HepG2 (cell line): ENCODE results near the gene LIN28A. TPM values are rescaled to one million over a fixed set of nuclear protein-coding genes. Genes with fewer than 3 reads are reported as not detected.
A peak's percentile ranks its signal among the peaks of the same experiment; 100 is the strongest.

Experiments used
- AFF4 ChIP-seq: sonication (generic); formaldehyde crosslinking; IDR thresholded peaks from 2 replicates; pipeline ENCODE4 v1.4.0; 2020; ENCODE audit warnings: missing genetic modification reagents
- BHLHE40 ChIP-seq: IDR thresholded peaks from 2 replicates; pipeline ENCODE4 v1.6.1; 2011; ENCODE audit warnings: low read length, improper control_type of control experiment
- IKZF5 ChIP-seq: IDR thresholded peaks from 2 replicates; pipeline ENCODE4 v1.6.1; 2018; ENCODE audit warnings: missing genetic modification reagents, mild to moderate bottlenecking, missing compliant biosample characterization
- KMT2A ChIP-seq: sonication (generic); formaldehyde crosslinking; IDR thresholded peaks from 2 replicates; pipeline ENCODE4 v1.4.0; 2020; ENCODE audit warnings: missing genetic modification reagents
- NFYB ChIP-seq: sonication (generic); formaldehyde crosslinking; IDR thresholded peaks from 2 replicates; pipeline ENCODE4 v1.4.0; 2020; ENCODE audit warnings: missing genetic modification reagents
- PPARG ChIP-seq: conservative IDR thresholded peaks from 2 replicates; pipeline ENCODE4 v1.6.1; 2016; ENCODE audit warnings: missing biosample characterization, missing genetic modification reagents
- SP1 ChIP-seq, 2 experiments: fragments of 450-650 bp in 1 of 2; sonication (generic) in 1 of 2; formaldehyde crosslinking in 1 of 2; IDR thresholded peaks; 2 replicates each; pipeline versions ENCODE4 v1.4.0 to v1.6.1; 2016 to 2020; ENCODE audit warnings: missing genetic modification reagents in 1 of 2
- SRSF1 ChIP-seq: fragments of 200-400 bp; formaldehyde crosslinking; optimal IDR thresholded peaks from 2 replicates; pipeline ENCODE3; 2017; ENCODE audit warnings: mild to moderate bottlenecking, low read depth, low read length, moderate library complexity
- TIGD3 ChIP-seq: sonication (generic); formaldehyde crosslinking; IDR thresholded peaks from 2 replicates; pipeline ENCODE4 v1.5.1; 2020; ENCODE audit warnings: mild to moderate bottlenecking, missing genetic modification reagents, borderline replicate concordance
- TRIM22 ChIP-seq: fragments of 450-650 bp; IDR thresholded peaks from 2 replicates; pipeline ENCODE4 v1.6.1; 2017
- ZBTB39 ChIP-seq: sonication (generic); formaldehyde crosslinking; IDR thresholded peaks from 2 replicates; pipeline ENCODE4 v1.5.0; 2020; ENCODE audit warnings: missing genetic modification reagents
- ZKSCAN5 ChIP-seq: sonication (generic); formaldehyde crosslinking; IDR thresholded peaks from 2 replicates; pipeline ENCODE4 v1.5.1; 2020; ENCODE audit warnings: mild to moderate bottlenecking, missing genetic modification reagents
- ZMYM3 ChIP-seq: sonication (generic); formaldehyde crosslinking; IDR thresholded peaks from 2 replicates; pipeline ENCODE4 v1.5.1; 2020; ENCODE audit warnings: mild to moderate bottlenecking, missing genetic modification reagents
- ZNF10 ChIP-seq: sonication (generic); formaldehyde crosslinking; IDR thresholded peaks from 2 replicates; pipeline ENCODE4 v1.4.0; 2020; ENCODE audit warnings: mild to moderate bottlenecking, low read depth, missing genetic modification reagents, borderline replicate concordance
- ZNF276 ChIP-seq: sonication (generic); formaldehyde crosslinking; IDR thresholded peaks from 2 replicates; pipeline ENCODE4 v1.4.0; 2020; ENCODE audit warnings: mild to moderate bottlenecking, low read depth, missing genetic modification reagents
- ZNF282 ChIP-seq: fragments of 450-650 bp; IDR thresholded peaks from 2 replicates; pipeline ENCODE4 v1.6.1; 2018; ENCODE audit not compliant: partially characterized antibody
- ZNF773 ChIP-seq: sonication (generic); formaldehyde crosslinking; IDR thresholded peaks from 2 replicates; pipeline ENCODE4 v1.4.0; 2020; ENCODE audit warnings: missing genetic modification reagents, borderline replicate concordance
- ZSCAN25 ChIP-seq: sonication (generic); formaldehyde crosslinking; IDR thresholded peaks from 2 replicates; pipeline ENCODE4 v1.8.0; 2022; ENCODE audit warnings: mild to moderate bottlenecking, missing genetic modification reagents
- ZSCAN9 ChIP-seq: IDR thresholded peaks from 2 replicates; pipeline ENCODE4 v1.6.1; 2016; ENCODE audit warnings: borderline replicate concordance
- polyA plus RNA-seq, 8 experiments: library from polyadenylated mRNA; depleted of rRNA in 3 of 8; stranded (reverse) in 7 of 8; unstranded in 1 of 8; fragments of >200 nt; fragmentation: Illumina TruSeq in 4 of 8; extraction: Trizol in 4 of 8; gene quantifications; 2 replicates each; pipeline versions ENCODE4 v1.2.1 to v1.2.3, GENCODE V29; 2011 to 2016; ENCODE audit warnings: low read depth in 4 of 8, missing spikeins in 1 of 8, mixed read lengths in 1 of 8; ENCODE audit not compliant: insufficient read depth in 1 of 8
- total RNA-seq, 5 experiments: library from RNA; depleted of rRNA; stranded (reverse); fragments of >200 nt; fragmentation: Illumina TruSeq; extraction: Trizol; gene quantifications; 2 replicates each; pipeline ENCODE4 v1.2.3, GENCODE V29; 2016; ENCODE audit warnings: low read depth in 1 of 5

Gene LIN28A
- total and polyA plus RNA-seq, 2 of the 13 experiments (the other 11 are each of a cell fraction or from before 2014, with no cell fraction given), result not detected

- TF ChIP-seq ZNF276, result no peak
- no peak for TF ChIP-seq TRIM22
- TF ChIP-seq AFF4 (CRISPR knock-in tag), result no peak
- TF ChIP-seq ZKSCAN5 (CRISPR knock-in tag), result no peak
- no peak for TF ChIP-seq TIGD3 (CRISPR knock-in tag)
- no peak for TF ChIP-seq SRSF1
- TF ChIP-seq BHLHE40, result 0 out of 2 replicates have a peak, but pooled peaks have one; percentile 36
- peak; percentile 95 for TF ChIP-seq ZMYM3
- no peak for TF ChIP-seq ZNF773 (CRISPR knock-in tag)
- no peak for TF ChIP-seq ZNF282
- TF ChIP-seq ZBTB39 (CRISPR knock-in tag), result no peak
- 0 out of 2 replicates have a peak, but pooled peaks have one; percentile 30 for TF ChIP-seq KMT2A
- 0 out of 2 replicates have a peak, but pooled peaks have one; percentile 15 for TF ChIP-seq PPARG (CRISPR knock-in tag)
- no peak for TF ChIP-seq ZSCAN9 (CRISPR knock-in tag)
- TF ChIP-seq ZSCAN25, result no peak
- TF ChIP-seq NFYB, result peak; percentile 58
- no peak for TF ChIP-seq SP1 (IDR thresholded peaks at IDR 0.05)
- TF ChIP-seq SP1 (CRISPR knock-in tag; IDR thresholded peaks at IDR 0.05), result peak; percentile 51; the same call in 1 of the 2 replicates
- peak; percentile 73; the same call in 1 of the 2 replicates for TF ChIP-seq IKZF5 (CRISPR knock-in tag)
- no peak for TF ChIP-seq ZNF10 (CRISPR knock-in tag)
Measured at GRCh38 chr1:26387447-26387846, 23.2 kb upstream of the LIN28A start (continued).
